ENCODE results near the gene CHST15. TPM values are rescaled to one million over a fixed set of nuclear protein-coding genes. Genes with fewer than 3 reads are reported as not detected.

The CHST15 gene, protein sequence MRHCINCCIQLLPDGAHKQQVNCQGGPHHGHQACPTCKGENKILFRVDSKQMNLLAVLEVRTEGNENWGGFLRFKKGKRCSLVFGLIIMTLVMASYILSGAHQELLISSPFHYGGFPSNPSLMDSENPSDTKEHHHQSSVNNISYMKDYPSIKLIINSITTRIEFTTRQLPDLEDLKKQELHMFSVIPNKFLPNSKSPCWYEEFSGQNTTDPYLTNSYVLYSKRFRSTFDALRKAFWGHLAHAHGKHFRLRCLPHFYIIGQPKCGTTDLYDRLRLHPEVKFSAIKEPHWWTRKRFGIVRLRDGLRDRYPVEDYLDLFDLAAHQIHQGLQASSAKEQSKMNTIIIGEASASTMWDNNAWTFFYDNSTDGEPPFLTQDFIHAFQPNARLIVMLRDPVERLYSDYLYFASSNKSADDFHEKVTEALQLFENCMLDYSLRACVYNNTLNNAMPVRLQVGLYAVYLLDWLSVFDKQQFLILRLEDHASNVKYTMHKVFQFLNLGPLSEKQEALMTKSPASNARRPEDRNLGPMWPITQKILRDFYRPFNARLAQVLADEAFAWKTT
- 9.0 to 10.8 TPM (median 9.3 TPM) in 5 replicates for total RNA-seq (2022; extraction: Qiagen RNA extraction; ENCODE audit: low read depth)

DNA sequence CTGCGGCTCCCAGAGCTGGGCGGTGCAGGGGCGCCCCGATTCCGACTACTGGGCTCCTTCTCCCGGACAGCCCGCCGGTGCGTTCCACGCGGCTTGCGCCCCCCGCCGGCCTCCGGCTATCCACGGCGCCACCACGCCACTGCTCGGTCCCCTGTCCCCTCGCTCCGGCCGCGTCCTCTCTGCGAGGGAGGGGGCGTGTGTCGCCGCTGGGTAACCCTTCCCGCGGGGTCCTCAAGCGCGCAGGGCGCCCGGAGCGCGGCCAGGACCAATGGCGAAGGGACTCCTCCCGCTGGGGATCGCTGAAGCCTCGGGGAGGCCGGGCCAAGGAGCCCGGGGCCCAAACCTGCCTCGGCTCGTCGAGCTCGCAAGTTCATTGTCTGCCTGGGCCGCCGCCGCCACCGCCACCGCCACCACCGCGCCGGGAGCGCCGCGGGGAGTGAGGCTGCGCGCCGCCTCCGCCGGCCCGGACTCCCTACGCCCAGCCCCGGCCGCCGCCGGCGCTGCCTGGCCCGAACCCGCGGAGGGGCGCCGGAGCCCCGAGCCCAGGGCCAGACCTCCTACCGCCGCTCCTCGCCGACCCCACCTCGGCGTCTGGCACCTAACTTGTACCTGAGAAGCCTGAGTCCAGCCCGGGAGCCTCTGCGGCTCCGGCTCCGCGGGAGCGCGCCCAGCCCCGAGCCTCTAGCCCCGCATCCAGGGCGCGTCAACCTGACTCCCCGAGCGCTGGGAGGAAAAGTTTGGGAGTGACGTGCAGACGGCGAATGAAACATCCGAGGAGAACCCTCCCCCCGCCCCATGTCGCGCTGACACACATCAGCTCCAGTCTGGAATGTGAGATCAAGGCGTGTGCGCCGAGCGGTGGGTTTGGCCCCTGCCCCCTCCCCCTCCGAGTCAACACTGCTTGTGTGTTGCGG, at the start of gene CHST15:
Gene CHST15, minus strand, starts transcription at position 739 of the 914 bp plus-strand sequence. CDS start 47,386 bp downstream, outside the sequence.

Other genes with a start within 250 kb of the CHST15 start
- 0.02 TPM in 1 of 5 replicates, not detected in the others for gene CPXM2, start 201.8 kb downstream of the CHST15 start, total RNA-seq (2022; extraction: Qiagen RNA extraction; ENCODE audit: low read depth)

Data from A549 treated with DMSO at 1 μM for 4 hours (cell line).